Epithelial cell of esophagus (primary cell): Measurements from ENCODE around the gene SLC22A23.

Experiments
- DNase-seq: peaks from one replicate; pipeline ENCODE4 v3.0.0; 2010; ENCODE audit warnings: low read depth
- H3K4me3 ChIP-seq: 2 replicates; pipeline ENCODE4 v1.5.1; 2011; ENCODE audit warnings: mild to moderate bottlenecking, low read length, control low read depth
- TF ChIP-seq, protein P1 (sequence below): IDR thresholded peaks from 2 replicates; pipeline ENCODE4 v1.5.1; 2011; ENCODE audit warnings: low read depth, mild to moderate bottlenecking, low read length, control low read depth, inconsistent platforms; ENCODE audit not compliant: insufficient read depth; ENCODE audit errors: missing control alignments

Gene SLC22A23

DNA sequence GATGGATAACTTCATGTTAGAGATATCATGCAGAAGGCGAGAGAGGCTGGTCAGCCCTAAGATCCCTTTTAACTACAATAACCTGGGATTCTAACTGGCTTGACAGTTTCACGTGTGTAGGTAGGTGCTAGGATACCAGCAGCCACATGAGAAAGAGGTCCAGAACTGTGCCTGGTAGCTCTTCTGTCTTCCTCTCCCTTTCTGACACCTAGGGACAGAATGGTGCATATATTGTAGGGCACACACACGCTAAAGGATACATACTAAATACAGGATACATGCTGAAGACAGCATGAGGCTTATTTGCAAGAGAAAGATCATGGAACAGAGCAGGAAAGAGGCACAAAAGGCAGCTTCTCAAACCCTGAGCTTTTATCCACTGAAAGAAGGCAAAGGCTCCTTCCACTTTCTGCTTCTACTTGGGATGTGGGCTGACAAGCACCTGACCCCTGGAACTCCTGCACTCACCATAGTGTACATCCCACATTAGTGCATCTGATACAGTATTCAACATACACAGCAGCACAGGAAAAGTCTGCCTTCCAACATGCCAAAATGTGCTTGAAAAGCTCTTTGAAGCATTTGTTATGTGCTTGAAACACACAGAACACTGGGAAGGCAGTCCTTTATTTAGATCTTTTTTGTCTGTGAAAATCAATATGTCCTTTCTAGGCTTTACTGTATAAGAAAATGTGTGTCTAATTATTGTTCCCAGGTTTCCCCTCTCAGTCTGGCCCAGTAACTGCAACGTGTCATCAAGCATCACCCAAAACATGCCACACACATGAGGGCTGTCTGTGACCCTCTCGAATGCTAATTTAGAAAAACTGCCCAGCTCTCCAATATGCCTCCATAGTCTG lies 3.2 kb downstream of the SLC22A23 start:
- no peak for DNase-seq
- TF ChIP-seq, protein P1, sequence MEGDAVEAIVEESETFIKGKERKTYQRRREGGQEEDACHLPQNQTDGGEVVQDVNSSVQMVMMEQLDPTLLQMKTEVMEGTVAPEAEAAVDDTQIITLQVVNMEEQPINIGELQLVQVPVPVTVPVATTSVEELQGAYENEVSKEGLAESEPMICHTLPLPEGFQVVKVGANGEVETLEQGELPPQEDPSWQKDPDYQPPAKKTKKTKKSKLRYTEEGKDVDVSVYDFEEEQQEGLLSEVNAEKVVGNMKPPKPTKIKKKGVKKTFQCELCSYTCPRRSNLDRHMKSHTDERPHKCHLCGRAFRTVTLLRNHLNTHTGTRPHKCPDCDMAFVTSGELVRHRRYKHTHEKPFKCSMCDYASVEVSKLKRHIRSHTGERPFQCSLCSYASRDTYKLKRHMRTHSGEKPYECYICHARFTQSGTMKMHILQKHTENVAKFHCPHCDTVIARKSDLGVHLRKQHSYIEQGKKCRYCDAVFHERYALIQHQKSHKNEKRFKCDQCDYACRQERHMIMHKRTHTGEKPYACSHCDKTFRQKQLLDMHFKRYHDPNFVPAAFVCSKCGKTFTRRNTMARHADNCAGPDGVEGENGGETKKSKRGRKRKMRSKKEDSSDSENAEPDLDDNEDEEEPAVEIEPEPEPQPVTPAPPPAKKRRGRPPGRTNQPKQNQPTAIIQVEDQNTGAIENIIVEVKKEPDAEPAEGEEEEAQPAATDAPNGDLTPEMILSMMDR = peak; percentile 24
- H3K4me3 ChIP-seq = peak overlapping the region; percentile 98

DNA sequence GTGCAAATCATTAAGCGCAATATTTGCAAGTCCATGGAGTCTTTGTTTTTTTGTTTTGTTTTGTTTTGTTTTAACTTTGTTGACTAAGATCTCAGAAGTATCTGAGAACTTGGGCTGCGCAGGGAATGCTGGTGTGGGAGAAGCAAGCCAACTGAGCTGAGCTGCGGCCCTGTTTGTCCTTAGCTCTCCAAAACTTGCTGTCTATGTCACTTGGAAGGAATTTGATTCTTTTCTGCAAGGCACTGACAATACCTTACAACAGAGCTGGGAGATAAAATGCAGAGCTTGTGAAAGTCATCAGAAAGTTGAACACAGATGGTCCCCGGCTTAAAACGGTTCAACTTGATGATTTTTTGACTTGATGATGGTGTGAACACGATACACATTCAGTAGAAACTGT lies 5.4 kb downstream of the SLC22A23 start:
- DNase-seq = no peak
- no peak overlapping the region for H3K4me3 ChIP-seq
- TF ChIP-seq, protein P1 = no peak

DNA sequence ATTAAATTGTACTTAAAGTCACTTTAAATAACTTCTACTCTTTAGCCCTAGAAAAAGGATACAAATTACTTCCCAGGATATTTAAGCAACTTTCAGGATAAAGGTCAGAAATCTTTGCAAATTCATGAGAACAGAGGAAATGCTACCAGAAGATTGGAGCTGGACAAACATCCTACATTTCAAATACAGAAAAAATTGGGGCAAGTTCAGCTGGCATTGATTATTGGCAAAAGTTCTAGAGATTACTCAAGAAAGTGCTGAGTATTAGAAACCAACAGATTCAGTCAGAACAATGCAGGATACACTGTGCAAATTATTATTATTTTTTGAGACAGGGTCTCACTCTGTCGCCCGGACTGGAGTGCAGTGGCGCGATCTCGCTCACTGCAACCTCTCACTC lies 6.0 kb downstream of the SLC22A23 start:
- TF ChIP-seq, protein P1 = no peak
- no peak overlapping the region for H3K4me3 ChIP-seq
- DNase-seq = no peak

DNA sequence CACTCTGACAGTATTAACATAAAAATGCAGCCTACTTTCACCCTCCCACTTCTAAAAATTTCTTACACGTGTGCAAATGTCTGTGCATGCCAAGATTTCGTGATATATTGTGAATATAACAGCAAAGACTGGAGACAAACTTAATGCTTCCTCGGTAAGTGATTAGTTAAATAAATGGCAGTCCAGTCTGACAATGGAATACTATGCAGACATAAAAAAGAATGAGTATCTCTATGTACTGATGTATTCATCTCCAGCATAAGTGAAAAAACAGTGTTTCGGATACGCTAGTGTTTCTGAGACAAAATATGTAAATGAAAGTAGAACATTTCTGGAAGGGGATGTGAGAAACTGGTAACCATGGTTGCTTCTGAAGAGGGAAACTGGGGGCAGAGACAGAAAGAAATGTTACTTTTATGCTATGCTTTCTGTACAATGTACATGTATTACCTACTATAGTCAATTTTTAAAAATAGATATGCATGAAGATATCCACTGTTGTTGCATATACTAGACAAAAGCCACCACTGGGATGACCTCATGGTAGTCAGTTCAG lies 7.0 kb downstream of the SLC22A23 start:
- H3K4me3 ChIP-seq = no peak overlapping the region
- TF ChIP-seq, protein P1 = no peak
- no peak for DNase-seq

DNA sequence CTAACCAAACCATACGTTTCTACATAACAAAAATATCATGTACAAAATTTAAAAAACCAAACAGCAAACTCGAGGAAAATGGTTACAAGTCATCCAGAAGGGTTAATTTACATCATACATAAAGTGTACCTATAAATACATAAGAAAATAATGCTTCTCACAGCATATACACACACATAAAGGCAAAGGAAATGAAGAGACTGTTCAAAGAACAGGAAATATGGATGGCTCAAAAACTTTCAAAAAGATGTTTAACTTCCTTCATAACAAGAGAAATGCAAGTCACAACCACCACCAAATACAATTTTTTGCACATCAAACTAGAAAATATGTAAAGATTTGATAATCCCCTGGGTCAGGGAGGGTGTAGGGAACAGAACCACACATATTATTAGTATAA lies 7.5 kb downstream of the SLC22A23 start:
- DNase-seq = no peak
- TF ChIP-seq, protein P1 = no peak
- H3K4me3 ChIP-seq = no peak overlapping the region

DNA sequence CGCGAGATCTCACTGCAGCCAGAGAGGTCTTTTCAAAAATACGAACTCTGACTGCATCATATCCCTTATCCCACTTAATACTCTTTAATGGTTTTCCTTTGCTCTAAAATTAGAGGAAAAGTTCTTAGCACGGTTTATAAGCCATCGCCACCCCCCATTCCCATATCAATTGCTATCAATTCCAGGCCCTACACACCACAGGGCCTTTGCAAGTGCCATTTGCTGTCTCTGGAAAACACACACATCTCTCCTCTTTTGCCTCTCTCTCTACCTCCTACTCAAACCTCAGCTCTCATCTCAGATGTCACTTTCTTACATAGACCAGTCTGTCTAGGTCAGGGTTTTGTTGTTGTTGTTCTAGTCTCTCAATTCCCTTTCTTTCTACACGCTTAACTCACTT lies 9.8 kb downstream of the SLC22A23 start:
- no peak overlapping the region for H3K4me3 ChIP-seq
- TF ChIP-seq, protein P1 = no peak

More for the DNA sequence above, 9.8 kb downstream of the SLC22A23 start:
- DNase-seq = no peak
